SK-N-SH treated with all-trans-retinoic acid at 6 μM for 48 hours (cell line): ENCODE results near the gene EML2.

Experiments used
- BACH2 ChIP-seq: fragments of 250-450 bp; sonication (Bioruptor Pico); IDR thresholded peaks from 2 replicates; pipeline ENCODE4 v1.9.0; 2021; ENCODE audit warnings: mild to moderate bottlenecking, borderline replicate concordance
- CSRNP3 ChIP-seq: fragments of 250-450 bp; sonication (Bioruptor Pico); IDR thresholded peaks from 2 replicates; pipeline ENCODE4 v1.5.1; 2021; ENCODE audit warnings: mild to moderate bottlenecking, moderate library complexity
- OSR1 ChIP-seq: fragments of 250-450 bp; sonication (Bioruptor Pico); IDR thresholded peaks from 2 replicates; pipeline ENCODE4 v1.8.0; 2022; ENCODE audit warnings: moderate library complexity, mild to moderate bottlenecking, inconsistent platforms
- PPARA ChIP-seq: fragments of 250-450 bp; sonication (Bioruptor Pico); IDR thresholded peaks from 2 replicates; pipeline ENCODE4 v1.5.0; 2020; ENCODE audit warnings: mild to moderate bottlenecking, borderline replicate concordance
- RARB ChIP-seq: fragments of 250-450 bp; sonication (Bioruptor Pico); IDR thresholded peaks from 2 replicates; pipeline ENCODE4 v1.8.0; 2021; ENCODE audit warnings: mild to moderate bottlenecking, moderate library complexity
- SNAI2 ChIP-seq: fragments of 250-450 bp; sonication (Bioruptor Pico); IDR thresholded peaks from 2 replicates; pipeline ENCODE4 v1.5.0; 2020; ENCODE audit warnings: mild to moderate bottlenecking, moderate library complexity
- ZNF8 ChIP-seq: fragments of 450-650 bp; formaldehyde crosslinking; IDR thresholded peaks from 2 replicates; pipeline ENCODE4 v1.5.0; 2020; ENCODE audit warnings: mild to moderate bottlenecking, moderate library complexity
- TF ChIP-seq, protein P1 (sequence below): fragments of 250-450 bp; sonication (Bioruptor Pico); IDR thresholded peaks from 2 replicates; pipeline ENCODE4 v1.8.0; 2020; ENCODE audit warnings: mild to moderate bottlenecking, moderate library complexity, borderline replicate concordance

- TF ChIP-seq PPARA (CRISPR knock-in tag) (no peak), RARB (no peak), BACH2 (CRISPR knock-in tag) (no peak), OSR1 (no peak), CSRNP3 (no peak), SNAI2 (CRISPR knock-in tag) (no peak), ZNF8 (no peak)
- TF ChIP-seq, protein P1, sequence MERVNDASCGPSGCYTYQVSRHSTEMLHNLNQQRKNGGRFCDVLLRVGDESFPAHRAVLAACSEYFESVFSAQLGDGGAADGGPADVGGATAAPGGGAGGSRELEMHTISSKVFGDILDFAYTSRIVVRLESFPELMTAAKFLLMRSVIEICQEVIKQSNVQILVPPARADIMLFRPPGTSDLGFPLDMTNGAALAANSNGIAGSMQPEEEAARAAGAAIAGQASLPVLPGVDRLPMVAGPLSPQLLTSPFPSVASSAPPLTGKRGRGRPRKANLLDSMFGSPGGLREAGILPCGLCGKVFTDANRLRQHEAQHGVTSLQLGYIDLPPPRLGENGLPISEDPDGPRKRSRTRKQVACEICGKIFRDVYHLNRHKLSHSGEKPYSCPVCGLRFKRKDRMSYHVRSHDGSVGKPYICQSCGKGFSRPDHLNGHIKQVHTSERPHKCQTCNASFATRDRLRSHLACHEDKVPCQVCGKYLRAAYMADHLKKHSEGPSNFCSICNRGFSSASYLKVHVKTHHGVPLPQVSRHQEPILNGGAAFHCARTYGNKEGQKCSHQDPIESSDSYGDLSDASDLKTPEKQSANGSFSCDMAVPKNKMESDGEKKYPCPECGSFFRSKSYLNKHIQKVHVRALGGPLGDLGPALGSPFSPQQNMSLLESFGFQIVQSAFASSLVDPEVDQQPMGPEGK (CRISPR knock-in tag) = no peak
Measured at GRCh38 chr19:45600340-45600885, 38.8 kb downstream of the EML2 start.
